ENCODE measurements around the gene DNAJC6.

- TF ChIP-seq, protein P1, sequence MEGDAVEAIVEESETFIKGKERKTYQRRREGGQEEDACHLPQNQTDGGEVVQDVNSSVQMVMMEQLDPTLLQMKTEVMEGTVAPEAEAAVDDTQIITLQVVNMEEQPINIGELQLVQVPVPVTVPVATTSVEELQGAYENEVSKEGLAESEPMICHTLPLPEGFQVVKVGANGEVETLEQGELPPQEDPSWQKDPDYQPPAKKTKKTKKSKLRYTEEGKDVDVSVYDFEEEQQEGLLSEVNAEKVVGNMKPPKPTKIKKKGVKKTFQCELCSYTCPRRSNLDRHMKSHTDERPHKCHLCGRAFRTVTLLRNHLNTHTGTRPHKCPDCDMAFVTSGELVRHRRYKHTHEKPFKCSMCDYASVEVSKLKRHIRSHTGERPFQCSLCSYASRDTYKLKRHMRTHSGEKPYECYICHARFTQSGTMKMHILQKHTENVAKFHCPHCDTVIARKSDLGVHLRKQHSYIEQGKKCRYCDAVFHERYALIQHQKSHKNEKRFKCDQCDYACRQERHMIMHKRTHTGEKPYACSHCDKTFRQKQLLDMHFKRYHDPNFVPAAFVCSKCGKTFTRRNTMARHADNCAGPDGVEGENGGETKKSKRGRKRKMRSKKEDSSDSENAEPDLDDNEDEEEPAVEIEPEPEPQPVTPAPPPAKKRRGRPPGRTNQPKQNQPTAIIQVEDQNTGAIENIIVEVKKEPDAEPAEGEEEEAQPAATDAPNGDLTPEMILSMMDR (IDR thresholded peaks at IDR 0.05; ENCODE audit: insufficient read depth, low read length, poor library complexity, severe bottlenecking), result no peak
- no peak for TF ChIP-seq EZH2phosphoT487 (conservative IDR thresholded peaks at IDR 0.05; ENCODE audit: low read length)
Measured at GRCh38 chr1:65388908-65389695, 79.8 kb downstream of the DNAJC6 start.
